ENCODE results near the gene ARGFX. TPM values are rescaled to one million over a fixed set of nuclear protein-coding genes. Genes with fewer than 3 reads are reported as not detected.

ARGFX gene
- total and polyA plus RNA-seq, 12 donors, result not detected

DNA sequence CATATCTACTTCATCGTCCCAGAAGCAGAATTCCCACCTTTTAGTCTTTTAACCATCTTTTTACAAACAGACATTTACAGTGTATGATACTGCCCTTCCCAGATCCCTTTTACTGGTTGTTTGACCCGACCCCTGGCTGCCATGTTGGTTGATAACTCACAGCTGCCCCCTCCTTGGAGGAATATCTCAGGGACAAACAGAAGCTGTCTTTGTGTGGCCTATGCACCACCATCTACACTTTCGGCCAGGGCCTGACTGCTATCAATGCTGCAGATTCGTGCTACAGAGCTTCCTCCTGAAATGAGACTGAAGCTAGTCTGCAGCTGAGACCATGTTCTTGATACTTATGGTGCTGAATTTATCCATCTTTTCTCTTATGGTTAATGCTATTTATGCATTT lies 15.4 kb upstream of the ARGFX start:
- H3K4me1 ChIP-seq (replicated peaks in 1 of 2), result peaks cover 0 to 8% of the 10 kb centered on the region in 2 donors
- peak overlapping the region in 2 of 4 donors; percentile 1 to 21 for H3K4me3 ChIP-seq
- H3K27me3 ChIP-seq, result no peaks in the 10 kb centered on the region
- no peak for DNase-seq
- TF ChIP-seq, protein P1, sequence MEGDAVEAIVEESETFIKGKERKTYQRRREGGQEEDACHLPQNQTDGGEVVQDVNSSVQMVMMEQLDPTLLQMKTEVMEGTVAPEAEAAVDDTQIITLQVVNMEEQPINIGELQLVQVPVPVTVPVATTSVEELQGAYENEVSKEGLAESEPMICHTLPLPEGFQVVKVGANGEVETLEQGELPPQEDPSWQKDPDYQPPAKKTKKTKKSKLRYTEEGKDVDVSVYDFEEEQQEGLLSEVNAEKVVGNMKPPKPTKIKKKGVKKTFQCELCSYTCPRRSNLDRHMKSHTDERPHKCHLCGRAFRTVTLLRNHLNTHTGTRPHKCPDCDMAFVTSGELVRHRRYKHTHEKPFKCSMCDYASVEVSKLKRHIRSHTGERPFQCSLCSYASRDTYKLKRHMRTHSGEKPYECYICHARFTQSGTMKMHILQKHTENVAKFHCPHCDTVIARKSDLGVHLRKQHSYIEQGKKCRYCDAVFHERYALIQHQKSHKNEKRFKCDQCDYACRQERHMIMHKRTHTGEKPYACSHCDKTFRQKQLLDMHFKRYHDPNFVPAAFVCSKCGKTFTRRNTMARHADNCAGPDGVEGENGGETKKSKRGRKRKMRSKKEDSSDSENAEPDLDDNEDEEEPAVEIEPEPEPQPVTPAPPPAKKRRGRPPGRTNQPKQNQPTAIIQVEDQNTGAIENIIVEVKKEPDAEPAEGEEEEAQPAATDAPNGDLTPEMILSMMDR (IDR thresholded peaks at IDR 0.05), result no peak
- no peak for TF ChIP-seq POLR2A (IDR thresholded peaks at IDR 0.05)
- intact Hi-C loops (cut with DNase I), result loop anchor here in 1 of 2 donors (10.0 kb wide), 1 partner anchor 712 kb away; no protein-coding TSS in a partner anchor
- no peaks in the 10 kb centered on the region for H3K9me3 ChIP-seq (replicated peaks in 1 of 3)
- WGBS, 4 donors, result 27 to 63% (median 42%) methylated on average over 4 of the region's 4 CpGs
- H3K36me3 ChIP-seq (replicated peaks in 1 of 2), result no peaks in the 10 kb centered on the region
- peak overlapping the region in 3 of 5 donors; percentile 13 to 64 (median 63) for H3K27ac ChIP-seq

DNA sequence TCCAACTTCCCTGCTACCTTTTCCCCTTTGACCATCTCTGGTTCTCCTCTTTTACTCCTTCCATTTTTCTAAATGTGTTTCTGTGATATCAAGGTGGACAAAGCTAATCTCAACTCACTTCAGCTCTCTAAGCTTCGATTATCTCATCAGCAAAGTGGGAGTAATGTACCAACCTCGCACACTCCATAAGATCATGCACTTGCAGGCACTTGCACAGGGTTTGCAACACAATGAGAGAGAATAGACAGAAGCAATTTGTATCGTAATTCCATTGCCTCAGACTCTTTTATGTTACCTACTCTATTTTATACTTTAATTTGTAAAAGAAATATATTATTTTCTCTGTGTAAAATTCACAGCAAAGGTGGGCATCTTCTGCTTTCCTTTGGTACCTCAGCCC lies 15.0 kb upstream of the ARGFX start:
- Histone ChIP-seq H3K36me3 (replicated peaks in 1 of 2) (no peaks in the 10 kb centered on the region), H3K9me3 (replicated peaks in 1 of 3) (no peaks in the 10 kb centered on the region), H3K27me3 (no peaks in the 10 kb centered on the region), H3K4me1 (replicated peaks in 1 of 2) (peaks cover 0 to 8% of the 10 kb centered on the region in 2 donors), H3K4me3 (peak overlapping the region in 1 of 4 donors; percentile 1), H3K27ac (no peak overlapping the region)
- WGBS, 4 donors, result 83 to 90% (median 87%) methylated on average over 3 of the region's 3 CpGs
- no peak for DNase-seq
- TF ChIP-seq POLR2A (IDR thresholded peaks at IDR 0.05), result no peak
- TF ChIP-seq, protein P1 (IDR thresholded peaks at IDR 0.05), result no peak
- intact Hi-C loops (cut with DNase I), result loop anchor here in 1 of 2 donors (10.0 kb wide), 1 partner anchor 712 kb away; no protein-coding TSS in a partner anchor

DNA sequence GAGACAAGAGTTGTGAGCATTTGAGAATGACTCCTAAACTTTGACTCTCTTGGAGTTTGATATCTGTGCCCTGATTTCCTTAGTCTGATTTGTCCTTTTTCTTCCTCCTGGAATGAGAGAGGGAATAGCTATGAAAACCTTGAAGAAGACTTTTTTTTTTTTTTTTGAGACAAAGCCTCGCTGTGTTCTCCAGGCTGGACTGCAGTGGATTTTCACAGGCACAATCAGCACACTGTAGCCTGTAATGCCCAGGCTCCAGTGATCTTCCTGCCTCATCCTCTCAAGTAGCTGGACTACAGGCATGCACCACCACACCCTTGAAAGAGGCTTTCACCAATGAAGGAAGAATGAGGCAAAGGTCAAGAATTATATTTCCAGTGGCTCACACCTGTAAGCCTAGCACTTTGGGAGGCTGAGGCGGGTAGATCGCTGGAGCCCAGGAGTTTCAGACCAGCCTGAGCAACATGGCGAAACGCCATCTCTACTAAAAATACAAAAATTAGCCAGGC lies 10.3 kb upstream of the ARGFX start:
- H3K36me3 ChIP-seq (replicated peaks in 1 of 2), result no peaks in the 10 kb centered on the region
- no peaks in the 10 kb centered on the region for H3K27me3 ChIP-seq
- H3K9me3 ChIP-seq (replicated peaks in 1 of 3), result no peaks in the 10 kb centered on the region
- H3K4me1 ChIP-seq (replicated peaks in 1 of 2), result peaks cover 5 to 15% of the 10 kb centered on the region in 2 donors
- intact Hi-C loops (cut with DNase I), result loop anchor here in 1 of 2 donors (10.0 kb wide), 1 partner anchor 707 kb away; no protein-coding TSS in a partner anchor
- H3K4me3 ChIP-seq, result no peak overlapping the region
- no peak overlapping the region for H3K27ac ChIP-seq
- 82 to 91% (median 88%) methylated on average over 5 of the region's 5 CpGs for WGBS, 4 donors
- TF ChIP-seq, protein P1 (IDR thresholded peaks at IDR 0.05), result no peak
- DNase-seq, result no peak

DNA sequence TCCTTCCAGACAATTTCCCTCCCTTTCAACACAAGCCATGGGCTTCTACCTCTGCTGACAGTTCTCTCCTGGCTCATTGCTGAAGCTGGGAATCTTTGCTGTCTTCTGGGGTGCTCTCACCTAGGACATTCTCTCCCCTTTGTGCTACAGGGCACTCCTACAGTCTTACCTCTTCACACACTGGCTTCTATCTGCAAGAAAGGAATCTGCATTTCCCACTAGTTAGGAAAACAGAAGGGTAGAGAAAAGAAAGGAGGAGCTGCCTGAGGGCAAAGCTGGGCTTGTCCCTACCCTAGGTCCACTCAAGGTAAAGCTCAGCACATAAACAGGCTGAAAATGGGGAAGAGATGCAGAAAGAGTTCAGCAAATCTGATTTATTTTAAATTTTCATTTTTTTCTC lies 5.6 kb upstream of the ARGFX start:
- peaks cover 5 to 11% of the 10 kb centered on the region in 2 donors for H3K4me1 ChIP-seq (replicated peaks in 1 of 2)
- peak overlapping the region in 3 of 5 donors; percentile 48 to 56 (median 54) for H3K27ac ChIP-seq
- H3K36me3 ChIP-seq (replicated peaks in 1 of 2), result no peaks in the 10 kb centered on the region
- H3K27me3 ChIP-seq, result no peaks in the 10 kb centered on the region
- intact Hi-C loops (cut with DNase I), result no loop called here
- no peak overlapping the region for H3K4me3 ChIP-seq
- TF ChIP-seq, protein P1 (IDR thresholded peaks at IDR 0.05), result no peak
- no peak for TF ChIP-seq POLR2A (IDR thresholded peaks at IDR 0.05)
- DNase-seq, result no peak
- H3K9me3 ChIP-seq (replicated peaks in 1 of 3), result no peaks in the 10 kb centered on the region

Measured in adrenal gland (tissue), 12 donors.